HG03175 (cell line): ENCODE data around the gene LRIG2.
"Not testable (repeated sequence)": the region's sequence is repeated elsewhere in the genome, so short reads cannot be mapped to it uniquely, and the experiment has no call there.

ENCODE experiments used
- ATAC-seq: cut with Tn5 transposase; IDR thresholded peaks from one replicate; pipeline ENCODE4 v1.9.1; 2021; ENCODE audit warnings: mild to moderate bottlenecking, moderate library complexity; ENCODE audit not compliant: unreplicated experiment

The LRIG2 gene

GRCh38 chr1:113124366-113124765 lies 51.4 kb downstream of the LRIG2 start:
- no peak for ATAC-seq

GRCh38 chr1:113125517-113125916 lies 52.5 kb downstream of the LRIG2 start:
- ATAC-seq: no peak

DNA sequence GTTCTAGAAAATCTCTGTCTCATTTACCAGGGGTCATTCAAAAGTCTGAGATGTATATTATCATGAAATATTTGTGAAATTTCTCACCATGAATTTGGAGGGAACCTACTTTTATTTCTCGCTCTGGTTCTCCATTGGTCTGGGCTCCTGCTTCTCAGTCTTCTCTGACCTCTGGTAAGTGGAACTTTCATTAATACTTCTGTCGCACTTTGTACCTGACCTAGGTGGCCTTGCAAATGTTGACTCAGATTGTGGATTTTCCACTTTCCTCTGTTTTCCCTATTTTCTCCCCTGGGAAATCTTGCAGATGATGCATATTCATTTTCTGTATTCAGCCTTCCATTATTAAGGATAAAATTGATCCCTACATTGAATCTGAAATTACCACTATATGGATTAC lies 53.2 kb downstream of the LRIG2 start:
- ATAC-seq: no peak

DNA sequence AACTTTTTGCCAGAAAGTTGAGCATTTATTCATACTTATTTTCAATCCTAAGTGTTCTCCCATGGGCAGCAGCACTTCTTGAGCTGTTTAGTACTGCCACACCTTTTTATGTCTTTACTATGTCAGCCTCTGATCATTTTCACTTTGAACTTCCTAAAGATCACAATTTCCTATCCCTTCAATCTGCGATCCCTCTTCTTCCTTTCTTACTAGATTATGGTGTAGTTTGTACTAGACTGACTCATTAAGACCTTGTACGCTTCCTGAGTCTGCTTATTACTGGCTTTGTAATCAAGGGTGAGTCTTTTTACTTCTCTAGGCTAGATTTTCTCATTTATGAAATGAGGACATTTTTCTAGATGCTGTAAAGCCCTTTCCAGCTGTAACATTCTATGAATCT lies 55.1 kb downstream of the LRIG2 start:
- ATAC-seq: no peak

DNA sequence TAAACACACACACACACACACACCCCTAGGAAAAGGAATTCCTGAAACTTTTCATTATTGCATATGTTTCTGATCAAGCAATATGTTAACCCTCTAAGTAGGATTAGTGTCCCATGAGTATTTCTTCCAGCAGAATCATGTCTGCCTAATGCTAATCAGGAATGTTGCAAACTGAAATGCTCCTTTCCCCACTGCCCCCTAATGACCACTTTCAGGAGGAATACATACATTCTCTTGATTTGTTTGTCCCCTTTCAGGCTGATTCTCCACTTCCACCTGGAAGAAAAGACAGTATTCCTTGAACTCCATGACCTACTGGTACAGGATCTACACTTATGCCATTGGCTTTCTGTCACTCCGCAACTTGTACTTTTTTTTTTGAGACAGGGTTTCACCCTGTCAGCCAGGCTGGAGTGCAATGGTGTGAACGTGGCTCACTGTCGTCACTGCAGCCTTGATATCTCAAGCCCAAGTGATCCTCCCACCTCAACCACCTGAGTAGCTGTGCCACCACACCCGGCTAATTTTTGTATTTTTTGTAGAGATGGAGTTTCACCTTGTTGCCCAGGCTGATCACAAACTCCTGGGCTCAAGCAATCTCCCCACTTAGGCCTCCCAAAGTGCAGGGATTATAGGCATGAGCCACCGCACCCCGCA lies 56.7 kb downstream of the LRIG2 start:
- no peak for ATAC-seq

- no peak for ATAC-seq
Measured at GRCh38 chr1:113133038-113133437, 60.0 kb downstream of the LRIG2 start.

DNA sequence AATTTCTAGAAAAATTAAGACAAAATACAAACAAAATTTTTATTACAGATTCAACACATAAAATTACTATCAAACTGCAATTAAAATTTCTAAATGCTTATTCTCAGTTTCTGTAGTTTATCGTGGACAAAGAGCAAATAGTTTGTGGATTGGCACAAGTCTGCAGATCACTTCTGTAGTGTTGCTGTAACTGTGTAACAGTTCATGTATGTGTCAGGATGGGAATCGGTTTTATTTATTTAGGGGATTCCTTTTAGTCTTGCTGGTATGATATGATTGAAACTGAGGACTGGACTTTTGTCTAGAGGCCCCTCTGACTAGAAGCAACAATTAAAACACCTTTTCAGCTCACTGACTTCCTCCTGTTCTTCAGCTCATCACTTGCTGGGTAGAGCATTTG lies 60.8 kb downstream of the LRIG2 start:
- no peak for ATAC-seq

DNA sequence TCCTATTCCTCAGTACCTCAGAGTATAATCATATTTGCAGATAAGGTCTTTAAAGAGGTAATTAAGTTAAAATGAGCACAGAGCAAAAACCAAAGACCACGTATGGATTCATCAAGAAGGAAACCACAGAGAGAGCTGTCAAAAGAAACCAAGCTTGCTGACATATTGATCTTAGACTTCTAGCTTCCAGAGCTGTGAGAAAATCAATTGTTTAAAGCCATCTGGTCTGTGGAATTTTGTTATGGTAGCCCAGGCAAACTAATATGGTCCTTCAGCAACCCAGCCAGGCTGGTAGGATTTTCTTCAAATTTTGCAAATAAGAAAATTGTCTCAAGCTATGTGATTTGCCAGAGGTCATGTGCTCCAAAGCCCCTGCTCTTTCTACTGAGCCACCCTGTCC lies 62.5 kb downstream of the LRIG2 start:
- ATAC-seq: no peak

- ATAC-seq: no peak
Measured at GRCh38 chr1:113136476-113136875, 63.5 kb downstream of the LRIG2 start.

- ATAC-seq: no peak
Measured at GRCh38 chr1:113137563-113137962, 64.6 kb downstream of the LRIG2 start.

- ATAC-seq: no peak
Measured at GRCh38 chr1:113138778-113139177, 65.8 kb downstream of the LRIG2 start.

DNA sequence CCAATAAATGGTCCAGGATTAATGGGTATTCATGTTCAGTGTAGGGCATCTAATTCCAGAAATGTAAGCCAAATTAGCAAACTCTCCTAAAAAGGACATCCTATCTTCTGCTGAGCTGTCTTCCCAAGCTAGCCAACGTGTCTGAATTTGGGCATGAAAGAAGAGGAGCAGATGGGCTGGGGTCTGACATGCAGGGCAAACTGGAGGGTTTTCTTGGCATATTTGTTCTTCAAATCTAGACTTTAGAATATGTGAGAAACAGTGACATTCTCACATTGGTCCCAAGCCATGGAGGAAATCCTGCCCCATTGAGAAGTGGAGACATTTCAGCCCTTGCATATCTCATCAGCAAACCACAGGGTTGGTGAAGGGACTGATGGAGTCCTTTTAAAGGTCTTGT lies 67.2 kb downstream of the LRIG2 start:
- no peak for ATAC-seq

DNA sequence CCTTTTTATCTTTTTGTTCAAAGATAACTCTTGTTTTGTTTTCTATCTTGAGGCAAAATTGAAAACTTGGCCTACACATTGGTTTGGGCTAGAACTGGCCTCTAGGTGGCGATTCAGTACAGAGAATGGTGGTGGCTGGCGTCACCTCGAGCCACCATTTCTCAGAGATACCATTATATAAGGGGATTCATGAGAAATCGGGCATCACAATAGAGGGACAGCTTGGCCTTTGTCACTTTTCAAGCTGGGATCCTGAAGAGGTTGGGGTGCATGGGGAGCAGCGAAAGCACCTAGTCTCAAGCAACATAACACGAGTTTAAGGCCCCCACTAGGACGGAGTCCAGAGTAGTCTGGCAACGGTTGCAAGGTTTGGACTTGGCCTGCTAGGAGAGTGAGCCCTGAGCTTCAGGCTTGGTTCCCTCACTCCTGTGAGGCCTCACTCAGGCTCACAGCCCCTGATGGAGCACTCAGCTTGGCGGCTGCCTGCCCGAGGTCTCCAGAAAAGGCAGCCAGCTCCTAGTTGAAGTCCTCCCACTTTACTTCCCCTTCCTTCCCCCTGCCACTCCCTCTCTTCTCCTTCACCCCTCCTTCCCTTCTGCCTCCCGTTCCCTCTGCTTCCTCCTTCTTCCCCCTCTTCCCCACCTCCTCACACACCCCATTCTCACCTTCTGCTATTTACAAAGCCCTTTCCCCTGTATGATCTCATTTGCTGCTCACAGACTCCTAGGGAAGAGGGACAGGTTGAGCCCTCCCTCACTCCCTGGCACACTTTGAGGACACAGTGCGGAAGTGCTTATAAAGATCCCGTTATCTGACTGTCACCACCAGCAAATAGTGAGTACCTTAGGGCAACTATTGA lies 67.8 kb downstream of the LRIG2 start:
- ATAC-seq: peak; percentile 84

DNA sequence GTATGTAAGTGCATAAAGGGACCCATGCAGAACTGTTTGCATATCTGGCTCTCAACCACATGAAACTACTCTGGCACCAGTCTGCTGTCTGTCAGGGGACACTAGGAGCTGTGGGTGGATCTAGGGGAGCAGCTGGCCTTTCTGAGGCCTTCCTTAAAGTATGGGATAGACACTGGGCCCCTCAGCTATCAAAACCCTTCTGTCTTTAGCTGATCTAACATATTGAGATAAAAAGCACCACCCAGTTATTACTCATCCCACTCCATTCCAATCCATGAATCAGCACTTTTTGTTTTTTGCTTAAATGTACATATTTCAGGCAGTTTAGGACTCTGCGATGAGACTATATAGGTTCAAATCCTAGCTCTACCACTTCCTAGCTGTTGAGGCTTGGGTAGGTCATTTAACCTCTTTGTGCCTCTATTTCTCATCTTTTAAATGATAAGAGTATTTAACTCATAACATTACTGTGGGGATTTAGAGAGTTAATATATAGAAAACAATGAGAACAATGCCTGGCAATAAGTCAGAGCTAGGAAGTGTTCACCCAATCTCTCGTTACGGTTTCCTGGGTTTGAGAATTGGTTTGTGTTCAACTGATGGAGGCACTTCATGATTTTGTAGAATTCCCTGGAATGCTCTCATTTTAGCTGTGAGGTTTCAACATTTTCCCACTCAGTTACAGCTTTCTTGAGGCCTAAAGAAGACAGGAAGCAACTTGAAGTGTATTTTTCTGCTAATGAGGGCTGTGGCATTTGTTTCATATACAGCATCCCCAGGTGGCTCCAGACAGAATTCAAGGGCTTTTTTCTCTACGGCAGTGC lies 68.9 kb downstream of the LRIG2 start:
- no peak for ATAC-seq

DNA sequence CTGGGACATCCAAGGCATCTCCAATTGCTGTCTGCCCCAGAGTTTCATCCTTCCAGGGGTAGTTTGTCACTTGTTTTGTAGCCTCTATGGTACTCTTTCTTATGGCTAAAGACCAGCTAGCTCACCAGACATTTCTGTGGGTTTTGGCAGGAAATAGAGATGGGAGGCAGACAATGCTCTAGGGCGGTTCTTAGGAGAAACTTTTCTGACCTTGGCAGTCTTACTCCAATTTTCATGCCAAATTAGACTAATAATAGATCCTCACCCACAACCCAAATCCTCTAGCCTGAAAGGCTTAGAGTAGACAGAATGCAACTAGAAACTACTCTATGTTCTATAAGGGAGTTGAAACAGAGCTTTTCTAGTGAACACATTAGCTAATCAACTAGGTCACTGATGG lies 69.8 kb downstream of the LRIG2 start:
- ATAC-seq: no peak

- no peak for ATAC-seq
Measured at GRCh38 chr1:113146242-113147072, 73.5 kb downstream of the LRIG2 start.

GRCh38 chr1:113147073-113147625 lies 74.2 kb downstream of the LRIG2 start:
- no peak for ATAC-seq

GRCh38 chr1:113147826-113148225 lies 74.8 kb downstream of the LRIG2 start:
- ATAC-seq: no peak

- not testable (repeated sequence) for ATAC-seq
Measured at GRCh38 chr1:113150494-113150893, 77.5 kb downstream of the LRIG2 start.

- ATAC-seq: no peak
Measured at GRCh38 chr1:113153116-113153803, 80.3 kb downstream of the LRIG2 start.
